T-helper 9 cell (primary cell): ENCODE data around the gene FAM219A.
"Not testable (repeated sequence)": the region's sequence is repeated elsewhere in the genome, so short reads cannot be mapped to it uniquely, and the experiment has no call there.

ENCODE experiments used
- DNase-seq: peaks from one replicate; pipeline ENCODE4 v3.0.0-alpha.2; 2020

Gene FAM219A

GRCh38 chr9:34482746-34483145, 24.4 kb upstream of the FAM219A start:
- not testable (repeated sequence) for DNase-seq

- not testable (repeated sequence) for DNase-seq
These were observed 23.2 kb upstream of the FAM219A start for GRCh38 chr9:34481620-34482019.

- no peak for DNase-seq
These were observed 21.1 kb upstream of the FAM219A start for GRCh38 chr9:34479431-34479866.

GRCh38 chr9:34477541-34477940, 19.2 kb upstream of the FAM219A start:
- DNase-seq: no peak

- no peak for DNase-seq
These were observed 16.7 kb upstream of the FAM219A start for GRCh38 chr9:34475097-34475496.

GRCh38 chr9:34465468-34465867, 7.1 kb upstream of the FAM219A start:
- no peak for DNase-seq

GRCh38 chr9:34464571-34464970, 6.2 kb upstream of the FAM219A start:
- DNase-seq: no peak

GRCh38 chr9:34463901-34464232, 5.5 kb upstream of the FAM219A start:
- DNase-seq: no peak

- DNase-seq: no peak
These were observed 4.9 kb upstream of the FAM219A start for GRCh38 chr9:34463098-34463900.

GRCh38 chr9:34459941-34460340, 1.6 kb upstream of the FAM219A start:
- no peak for DNase-seq

GRCh38 chr9:34459356-34459755, 986 bp upstream of the FAM219A start:
- DNase-seq: no peak

GRCh38 chr9:34458959-34459340, 580 bp upstream of the FAM219A start:
- DNase-seq: no peak

GRCh38 chr9:34457266-34458012, 931 bp downstream of the FAM219A start:
- no peak for DNase-seq

GRCh38 chr9:34456746-34457145, 1.6 kb downstream of the FAM219A start:
- DNase-seq: no peak

GRCh38 chr9:34456151-34456550, 2.2 kb downstream of the FAM219A start:
- no peak for DNase-seq

GRCh38 chr9:34454571-34455065, 3.8 kb downstream of the FAM219A start:
- DNase-seq: no peak

GRCh38 chr9:34452568-34452967, 5.8 kb downstream of the FAM219A start:
- no peak for DNase-seq

- no peak for DNase-seq
These were observed 6.8 kb downstream of the FAM219A start for GRCh38 chr9:34451545-34451944.

GRCh38 chr9:34451135-34451534, 7.2 kb downstream of the FAM219A start:
- DNase-seq: no peak

- no peak for DNase-seq
These were observed 7.7 kb downstream of the FAM219A start for GRCh38 chr9:34450644-34451043.

GRCh38 chr9:34446951-34447350, 11.4 kb downstream of the FAM219A start:
- DNase-seq: no peak

- no peak for DNase-seq
These were observed 11.9 kb downstream of the FAM219A start for GRCh38 chr9:34446468-34446891.

GRCh38 chr9:34443976-34444375, 14.4 kb downstream of the FAM219A start:
- DNase-seq: no peak

- DNase-seq: no peak
These were observed 14.8 kb downstream of the FAM219A start for GRCh38 chr9:34443533-34443932.
